ENCODE results near the gene PEDS1.
A peak's percentile ranks its signal among the peaks of the same experiment; 100 is the strongest.

The PEDS1 gene

DNA sequence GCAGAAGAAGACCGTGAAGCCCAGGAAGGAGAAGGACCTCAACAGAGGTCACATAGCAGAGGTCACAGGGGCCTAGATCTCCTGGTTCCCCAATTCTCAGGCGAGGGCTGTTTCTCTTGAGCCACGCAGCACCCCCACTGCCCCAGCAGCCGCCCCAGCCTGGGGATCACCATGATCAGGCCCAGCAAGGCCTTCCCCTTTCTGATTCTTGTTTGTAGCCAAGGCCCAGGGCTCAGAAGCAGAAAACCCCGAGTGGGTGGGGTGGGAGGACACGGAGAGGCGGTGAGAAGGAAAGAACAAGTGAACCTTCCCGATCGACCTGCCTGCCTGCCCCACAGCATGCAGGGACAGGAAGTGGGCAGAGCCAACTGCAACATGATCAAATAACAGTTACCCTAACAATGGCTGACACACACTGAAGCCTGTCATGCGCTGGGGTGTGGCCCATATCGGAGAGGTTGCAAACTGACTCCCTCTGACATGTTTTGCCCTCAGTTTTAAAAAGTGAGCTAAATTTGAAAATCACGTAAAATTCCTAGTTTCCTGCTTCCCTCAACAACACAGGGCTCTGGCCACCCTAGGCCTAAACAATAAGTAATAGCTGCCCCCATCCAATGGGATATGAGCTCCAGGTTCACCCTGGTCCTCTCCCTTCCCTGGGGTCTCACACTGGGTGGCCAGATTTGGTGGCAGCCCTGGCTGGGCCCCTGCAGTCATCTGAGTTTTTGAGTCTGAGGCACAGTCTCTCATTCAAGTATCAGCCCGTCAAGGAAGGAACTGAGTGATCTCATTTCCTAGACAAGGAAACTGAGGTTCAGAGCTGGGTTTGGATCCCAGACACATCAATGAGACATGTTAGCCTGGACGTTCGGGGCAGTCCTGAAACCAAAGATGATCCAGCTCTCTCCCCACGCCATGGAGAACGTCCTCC is 6.5 kb downstream of the PEDS1 start:
- Histone ChIP-seq H3K27ac (replicated peaks) (peak overlapping the region; percentile 94), H3K4me3 (replicated peaks; ENCODE audit: insufficient read depth, low read length) (no peak overlapping the region), H3K27me3 (ENCODE audit: insufficient read depth, poor library complexity, severe bottlenecking) (no peaks in the 10 kb centered on the region)
- DNase-seq (ENCODE audit: low read depth in 1 of 2, low spot score in 1 of 2), result peak; percentile 58 to 88
- TF ChIP-seq GABPA (IDR thresholded peaks at IDR 0.05; ENCODE audit: low read depth) (no peak), SPI1 (IDR thresholded peaks at IDR 0.05; ENCODE audit: borderline replicate concordance, low read depth) (peak; percentile 72; the same call in 1 of the 2 replicates), POLR2AphosphoS5 (IDR thresholded peaks at IDR 0.05; ENCODE audit: low read depth) (peak; percentile 81)
- TF ChIP-seq, protein P1, sequence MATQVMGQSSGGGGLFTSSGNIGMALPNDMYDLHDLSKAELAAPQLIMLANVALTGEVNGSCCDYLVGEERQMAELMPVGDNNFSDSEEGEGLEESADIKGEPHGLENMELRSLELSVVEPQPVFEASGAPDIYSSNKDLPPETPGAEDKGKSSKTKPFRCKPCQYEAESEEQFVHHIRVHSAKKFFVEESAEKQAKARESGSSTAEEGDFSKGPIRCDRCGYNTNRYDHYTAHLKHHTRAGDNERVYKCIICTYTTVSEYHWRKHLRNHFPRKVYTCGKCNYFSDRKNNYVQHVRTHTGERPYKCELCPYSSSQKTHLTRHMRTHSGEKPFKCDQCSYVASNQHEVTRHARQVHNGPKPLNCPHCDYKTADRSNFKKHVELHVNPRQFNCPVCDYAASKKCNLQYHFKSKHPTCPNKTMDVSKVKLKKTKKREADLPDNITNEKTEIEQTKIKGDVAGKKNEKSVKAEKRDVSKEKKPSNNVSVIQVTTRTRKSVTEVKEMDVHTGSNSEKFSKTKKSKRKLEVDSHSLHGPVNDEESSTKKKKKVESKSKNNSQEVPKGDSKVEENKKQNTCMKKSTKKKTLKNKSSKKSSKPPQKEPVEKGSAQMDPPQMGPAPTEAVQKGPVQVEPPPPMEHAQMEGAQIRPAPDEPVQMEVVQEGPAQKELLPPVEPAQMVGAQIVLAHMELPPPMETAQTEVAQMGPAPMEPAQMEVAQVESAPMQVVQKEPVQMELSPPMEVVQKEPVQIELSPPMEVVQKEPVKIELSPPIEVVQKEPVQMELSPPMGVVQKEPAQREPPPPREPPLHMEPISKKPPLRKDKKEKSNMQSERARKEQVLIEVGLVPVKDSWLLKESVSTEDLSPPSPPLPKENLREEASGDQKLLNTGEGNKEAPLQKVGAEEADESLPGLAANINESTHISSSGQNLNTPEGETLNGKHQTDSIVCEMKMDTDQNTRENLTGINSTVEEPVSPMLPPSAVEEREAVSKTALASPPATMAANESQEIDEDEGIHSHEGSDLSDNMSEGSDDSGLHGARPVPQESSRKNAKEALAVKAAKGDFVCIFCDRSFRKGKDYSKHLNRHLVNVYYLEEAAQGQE (IDR thresholded peaks at IDR 0.05; ENCODE audit: insufficient replicate concordance, low read depth), result no peak
- TF ChIP-seq, protein P2, sequence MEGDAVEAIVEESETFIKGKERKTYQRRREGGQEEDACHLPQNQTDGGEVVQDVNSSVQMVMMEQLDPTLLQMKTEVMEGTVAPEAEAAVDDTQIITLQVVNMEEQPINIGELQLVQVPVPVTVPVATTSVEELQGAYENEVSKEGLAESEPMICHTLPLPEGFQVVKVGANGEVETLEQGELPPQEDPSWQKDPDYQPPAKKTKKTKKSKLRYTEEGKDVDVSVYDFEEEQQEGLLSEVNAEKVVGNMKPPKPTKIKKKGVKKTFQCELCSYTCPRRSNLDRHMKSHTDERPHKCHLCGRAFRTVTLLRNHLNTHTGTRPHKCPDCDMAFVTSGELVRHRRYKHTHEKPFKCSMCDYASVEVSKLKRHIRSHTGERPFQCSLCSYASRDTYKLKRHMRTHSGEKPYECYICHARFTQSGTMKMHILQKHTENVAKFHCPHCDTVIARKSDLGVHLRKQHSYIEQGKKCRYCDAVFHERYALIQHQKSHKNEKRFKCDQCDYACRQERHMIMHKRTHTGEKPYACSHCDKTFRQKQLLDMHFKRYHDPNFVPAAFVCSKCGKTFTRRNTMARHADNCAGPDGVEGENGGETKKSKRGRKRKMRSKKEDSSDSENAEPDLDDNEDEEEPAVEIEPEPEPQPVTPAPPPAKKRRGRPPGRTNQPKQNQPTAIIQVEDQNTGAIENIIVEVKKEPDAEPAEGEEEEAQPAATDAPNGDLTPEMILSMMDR (IDR thresholded peaks at IDR 0.05; ENCODE audit: insufficient read depth, low read length), result no peak

DNA sequence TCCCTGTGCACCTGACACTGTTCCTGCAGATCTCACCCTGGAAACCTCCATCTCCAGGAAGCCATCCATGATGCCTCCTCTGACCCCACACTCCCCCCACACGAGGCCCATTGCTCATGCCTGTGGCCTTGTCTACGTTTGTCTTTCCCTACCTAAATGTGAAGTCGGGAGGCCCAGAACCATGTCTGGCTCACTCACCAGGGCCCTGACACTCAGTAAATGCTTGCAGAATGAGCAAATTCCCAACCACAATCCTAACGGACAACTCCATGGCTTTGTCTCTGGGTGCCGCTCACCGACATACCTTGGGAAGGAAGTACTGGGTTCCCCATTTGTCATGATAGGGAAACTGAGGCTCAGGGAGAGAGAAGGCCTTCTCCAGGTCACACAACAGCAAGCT is 7.3 kb downstream of the PEDS1 start:
- Histone ChIP-seq H3K27ac (replicated peaks) (peak overlapping the region; percentile 94), H3K27me3 (ENCODE audit: insufficient read depth, poor library complexity, severe bottlenecking) (no peaks in the 10 kb centered on the region), H3K4me3 (replicated peaks; ENCODE audit: insufficient read depth, low read length) (no peak overlapping the region)
- no peak for DNase-seq (ENCODE audit: low read depth in 1 of 2, low spot score in 1 of 2)
- TF ChIP-seq, protein P1 (IDR thresholded peaks at IDR 0.05; ENCODE audit: insufficient replicate concordance, low read depth), result no peak
- TF ChIP-seq POLR2AphosphoS5 (IDR thresholded peaks at IDR 0.05; ENCODE audit: low read depth) (no peak), SPI1 (IDR thresholded peaks at IDR 0.05; ENCODE audit: borderline replicate concordance, low read depth) (no peak), GABPA (IDR thresholded peaks at IDR 0.05; ENCODE audit: low read depth) (no peak)
- TF ChIP-seq, protein P2 (IDR thresholded peaks at IDR 0.05; ENCODE audit: insufficient read depth, low read length), result no peak

DNA sequence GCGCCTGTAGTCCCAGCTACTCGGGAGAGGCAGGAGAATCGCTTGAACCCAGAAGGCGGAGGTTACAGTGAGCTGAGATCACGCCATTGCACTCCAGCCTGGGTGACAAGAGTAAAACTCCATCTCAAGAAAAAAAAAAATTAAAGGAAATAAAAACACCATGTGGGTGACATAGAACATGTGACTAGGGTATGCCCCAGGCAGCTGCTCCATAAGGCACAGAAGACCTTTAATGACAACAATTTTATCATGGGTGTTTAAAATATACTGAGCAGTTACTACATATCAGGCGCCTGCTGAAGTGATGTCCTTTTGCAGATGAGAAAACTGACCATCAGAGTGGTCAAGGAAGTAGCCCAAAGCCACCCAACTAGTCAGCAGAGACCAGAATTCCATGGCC is 8.0 kb downstream of the PEDS1 start:
- no peaks in the 10 kb centered on the region for H3K27me3 ChIP-seq (ENCODE audit: insufficient read depth, poor library complexity, severe bottlenecking)
- TF ChIP-seq, protein P2 (IDR thresholded peaks at IDR 0.05; ENCODE audit: insufficient read depth, low read length), result no peak
- TF ChIP-seq GABPA (IDR thresholded peaks at IDR 0.05; ENCODE audit: low read depth), result no peak
- TF ChIP-seq POLR2AphosphoS5 (IDR thresholded peaks at IDR 0.05; ENCODE audit: low read depth), result no peak
- TF ChIP-seq, protein P1 (IDR thresholded peaks at IDR 0.05; ENCODE audit: insufficient replicate concordance, low read depth), result no peak
- no peak for TF ChIP-seq SPI1 (IDR thresholded peaks at IDR 0.05; ENCODE audit: borderline replicate concordance, low read depth)
- no peak for DNase-seq (ENCODE audit: low read depth in 1 of 2, low spot score in 1 of 2)
- H3K27ac ChIP-seq (replicated peaks), result peak overlapping the region; percentile 94
- no peak overlapping the region for H3K4me3 ChIP-seq (replicated peaks; ENCODE audit: insufficient read depth, low read length)

Data from HL-60 (cell line).